Spleen (tissue), 11 donors: ENCODE measurements around the gene SRSF5. TPM values are rescaled to one million over a fixed set of nuclear protein-coding genes. Genes with fewer than 3 reads are reported as not detected.

Experiments
- DNase-seq: peaks from one replicate; pipeline ENCODE4 v3.0.0-alpha.2; 2020
- H3K27ac ChIP-seq, 8 donors: fragments of 200-600 bp; sonication (generic) in 7 of 8; 1 replicate in 4 of 8; 2 replicates in 4 of 8; pipeline versions ENCODE4 v1.5.0 to v1.8.0; 2016 to 2021; ENCODE audit warnings: inconsistent platforms in 4 of 8, mild to moderate bottlenecking in 4 of 8, moderate library complexity in 1 of 8
- H3K27me3 ChIP-seq, 7 donors: fragments of 200-600 bp; sonication (generic) in 6 of 7; replicated peaks in 1 of 7; 1 replicate in 4 of 7; 2 replicates in 3 of 7; pipeline versions ENCODE4 v1.5.0 to v1.8.0; 2016 to 2021; ENCODE audit warnings: inconsistent platforms in 3 of 7, mild to moderate bottlenecking in 1 of 7
- H3K36me3 ChIP-seq, 6 donors: fragments of 200-600 bp; sonication (generic) in 5 of 6; 1 replicate in 4 of 6; 2 replicates in 2 of 6; pipeline versions ENCODE4 v1.5.0 to v1.8.0; 2016 to 2021; ENCODE audit warnings: inconsistent platforms in 2 of 6
- H3K4me1 ChIP-seq, 6 donors: fragments of 200-600 bp; sonication (generic) in 5 of 6; 1 replicate in 3 of 6; 2 replicates in 3 of 6; pipeline versions ENCODE4 v1.5.0 to v1.8.0; 2016 to 2021; ENCODE audit warnings: inconsistent platforms in 3 of 6
- H3K4me3 ChIP-seq, 8 donors: fragments of 200-600 bp; sonication (generic) in 7 of 8; 1 replicate in 4 of 8; 2 replicates in 4 of 8; pipeline versions ENCODE4 v1.5.0 to v1.8.0; 2016 to 2021; ENCODE audit warnings: inconsistent platforms in 4 of 8, mild to moderate bottlenecking in 4 of 8, moderate library complexity in 2 of 8
- H3K9me3 ChIP-seq, 8 donors: fragments of 200-600 bp; sonication (generic) in 7 of 8; 1 replicate in 4 of 8; 2 replicates in 4 of 8; pipeline versions ENCODE4 v1.5.0 to v1.8.0; 2016 to 2021; ENCODE audit warnings: inconsistent platforms in 4 of 8
- CTCF ChIP-seq, 11 experiments: fragments of 200-600 bp in 7 of 11; fragments of 450-650 bp in 4 of 11; sonication (generic) in 4 of 11; IDR thresholded peaks in 8 of 11; conservative IDR thresholded peaks in 3 of 11; 1 replicate in 7 of 11; 2 replicates in 4 of 11; pipeline versions ENCODE4 v1.4.0 to v1.8.0; 2016 to 2021; ENCODE audit warnings: antibody characterized with exemption in 11 of 11, inconsistent platforms in 4 of 11, mild to moderate bottlenecking in 1 of 11
- POLR2A ChIP-seq, 3 donors: fragments of 450-650 bp; IDR thresholded peaks; one replicate each; pipeline ENCODE4 v1.5.1; 2017; ENCODE audit warnings: antibody characterized with exemption in 3 of 3, mild to moderate bottlenecking in 1 of 3
- POLR2AphosphoS5 ChIP-seq, 3 donors: sonication (generic); formaldehyde crosslinking; IDR thresholded peaks; one replicate each; pipeline ENCODE4 v1.5.1; 2017; ENCODE audit warnings: antibody characterized with exemption in 3 of 3
- WGBS, 5 donors: extraction: QIAGEN DNeasy Blood & Tissue Kit in 3 of 5; methylation state at CpG; one replicate each; pipeline versions ENCODE4 v1.1.5 to v1.1.7; 2013 to 2018; 5-methylcytosine and 5-hydroxymethylcytosine counted together
- intact Hi-C: fragments of 100-400 bp; cut with DNase I; formaldehyde crosslinking; loops from one replicate; pipeline ENCODE4 v1.15.0; 2023; ENCODE audit warnings: low total_unique reads
- polyA plus RNA-seq, 3 donors: library from polyadenylated mRNA; stranded (reverse); fragments of 200-250 nt; gene quantifications; one replicate each; pipeline ENCODE4 v1.2.1, GENCODE V29; 2013
- total RNA-seq, 7 donors: library from RNA; depleted of rRNA in 3 of 7; stranded (reverse); fragments of >200 nt in 3 of 7; fragmentation: NEBNext Ultra II Directional in 4 of 7; extraction: Animal tissue kit (Norgen Biotek cat#: 25700) in 4 of 7; gene quantifications; one replicate each; pipeline versions ENCODE4 v1.1.0 to v1.2.1, GENCODE V29; 2016 to 2021
- donor health status: healthy with polysubstance abuse.
- donor health status: DM: no; HTN: no; CAD: no; lungs with moderate emphysema.
- donor health status: DM: no; HTN: no; CAD: no.
- donor health status: Bipolar disorder and iron deficiency.
- donor health status: healthy.
- donor health status: DM: no; HTN: no; CAD: no.
- donor health status: DM: yes; HTN: yes; CAD: no.

SRSF5 gene
- total and polyA plus RNA-seq, 10 donors, result 366 to 612 (median 483) TPM

- intact Hi-C loops, result no loop called here
- TF ChIP-seq POLR2AphosphoS5 (IDR thresholded peaks at IDR 0.05) (no peak), POLR2A (IDR thresholded peaks at IDR 0.05) (no peak), CTCF (IDR thresholded peaks at IDR 0.05 in 8 of 11, conservative IDR thresholded peaks at IDR 0.05 in 3 of 11) (no peak)
- H3K27ac ChIP-seq, result no peak overlapping the region
- H3K36me3 ChIP-seq, result peaks cover 0 to 32% (median 5%) of the 10 kb centered on the region in 6 donors
- DNase-seq, result no peak
- no peaks in the 10 kb centered on the region for H3K27me3 ChIP-seq
- H3K9me3 ChIP-seq, result no peaks in the 10 kb centered on the region
- H3K4me3 ChIP-seq, result no peak overlapping the region
- H3K4me1 ChIP-seq, result no peaks in the 10 kb centered on the region
Measured at GRCh38 chr14:69789118-69789640, 22.2 kb downstream of the SRSF5 start.

DNA sequence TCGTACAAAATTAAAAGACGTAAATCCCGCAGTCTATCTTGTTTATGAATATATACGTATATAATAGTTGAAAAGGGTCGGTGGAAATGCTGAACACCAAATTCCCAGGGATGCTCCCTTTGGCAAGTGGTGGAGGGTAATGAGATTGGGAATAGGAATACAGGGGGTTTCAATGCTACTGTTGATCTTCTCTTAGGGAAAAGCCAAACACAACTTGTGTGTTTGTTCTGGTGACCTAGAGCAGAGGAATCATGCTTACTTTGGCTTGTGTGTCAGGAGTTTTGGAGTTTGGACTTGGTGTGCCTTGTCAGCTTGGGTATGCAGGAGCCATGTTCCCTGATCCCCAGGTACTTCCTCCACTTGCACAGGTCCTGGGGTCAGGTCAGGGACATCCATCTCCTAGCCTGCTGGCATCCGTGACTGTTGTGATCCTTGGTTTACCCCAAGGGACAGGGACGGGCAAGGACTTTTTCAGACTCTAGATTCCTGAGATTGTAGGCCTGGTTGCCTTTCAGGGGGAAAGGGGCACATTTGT, 26.0 kb downstream of the SRSF5 start:
- Histone ChIP-seq H3K36me3 (no peaks in the 10 kb centered on the region), H3K4me3 (no peak overlapping the region), H3K4me1 (no peaks in the 10 kb centered on the region), H3K27me3 (peaks cover 0 to 4% (median 0%) of the 10 kb centered on the region in 7 donors), H3K9me3 (no peaks in the 10 kb centered on the region), H3K27ac (no peak overlapping the region)
- intact Hi-C loops, result no loop called here
- no peak for DNase-seq
- no peak for TF ChIP-seq POLR2A (IDR thresholded peaks at IDR 0.05)
- TF ChIP-seq POLR2AphosphoS5 (IDR thresholded peaks at IDR 0.05), result no peak
- no peak for TF ChIP-seq CTCF (IDR thresholded peaks at IDR 0.05 in 8 of 11, conservative IDR thresholded peaks at IDR 0.05 in 3 of 11)
- WGBS, 5 donors, result 93 to 98% (median 95%) methylated on average over 7 of the region's 7 CpGs

DNA sequence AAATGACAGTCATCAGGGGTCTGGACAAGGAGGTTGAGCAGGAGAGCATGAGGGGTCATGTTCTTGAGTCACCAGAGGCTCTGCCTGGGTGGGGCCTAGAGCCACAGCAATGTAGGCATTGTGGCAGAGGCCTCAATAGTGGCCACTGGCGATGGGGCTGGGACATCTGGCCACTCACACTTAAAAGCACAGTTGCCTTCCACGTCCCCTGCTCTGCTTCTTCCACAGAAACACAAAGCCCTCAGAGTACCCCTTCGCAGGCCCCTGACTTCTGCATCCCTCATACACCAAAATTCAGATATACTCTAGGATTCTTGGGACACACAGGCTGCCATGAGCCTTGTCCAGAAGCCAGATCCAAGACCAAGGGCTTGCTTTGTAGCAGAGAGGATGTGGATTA, 27.8 kb downstream of the SRSF5 start:
- intact Hi-C loops, result no loop called here
- TF ChIP-seq POLR2AphosphoS5 (IDR thresholded peaks at IDR 0.05) (no peak), CTCF (IDR thresholded peaks at IDR 0.05 in 8 of 11, conservative IDR thresholded peaks at IDR 0.05 in 3 of 11) (no peak), POLR2A (IDR thresholded peaks at IDR 0.05) (no peak)
- H3K36me3 ChIP-seq, result no peaks in the 10 kb centered on the region
- H3K4me3 ChIP-seq, result no peak overlapping the region
- WGBS, 5 donors, result 71 to 98% (median 90%) methylated on average over 3 of the region's 3 CpGs
- H3K27me3 ChIP-seq, result peaks cover 0 to 4% (median 0%) of the 10 kb centered on the region in 7 donors
- H3K9me3 ChIP-seq, result no peaks in the 10 kb centered on the region
- no peaks in the 10 kb centered on the region for H3K4me1 ChIP-seq
- DNase-seq, result no peak
- H3K27ac ChIP-seq, result no peak overlapping the region

DNA sequence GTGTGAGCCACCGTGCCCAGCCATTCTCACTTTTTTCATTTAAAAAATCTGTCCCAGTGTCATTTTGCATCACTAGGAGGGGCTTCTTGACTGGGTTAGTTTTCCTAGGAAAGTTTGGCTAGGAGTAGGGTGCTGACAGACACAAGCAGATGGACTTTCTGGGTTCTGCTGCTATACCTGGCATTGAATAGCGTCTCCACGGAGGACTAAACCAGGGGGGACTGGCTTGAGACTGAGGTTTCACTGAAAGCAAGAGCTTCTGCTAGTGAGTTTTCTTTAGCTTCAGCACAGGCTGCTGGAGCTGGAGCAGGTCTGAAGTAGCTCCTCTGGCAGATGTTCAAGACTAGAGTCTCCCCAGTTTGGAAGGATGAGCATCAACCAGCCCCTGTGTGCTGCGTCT, 28.7 kb downstream of the SRSF5 start:
- TF ChIP-seq POLR2AphosphoS5 (IDR thresholded peaks at IDR 0.05) (no peak), POLR2A (IDR thresholded peaks at IDR 0.05) (no peak), CTCF (IDR thresholded peaks at IDR 0.05 in 8 of 11, conservative IDR thresholded peaks at IDR 0.05 in 3 of 11) (no peak)
- intact Hi-C loops, result no loop called here
- H3K27ac ChIP-seq, result no peak overlapping the region
- DNase-seq, result no peak
- H3K4me1 ChIP-seq, result no peaks in the 10 kb centered on the region
- H3K36me3 ChIP-seq, result no peaks in the 10 kb centered on the region
- H3K27me3 ChIP-seq, result peaks cover 0 to 4% (median 0%) of the 10 kb centered on the region in 7 donors
- H3K9me3 ChIP-seq, result no peaks in the 10 kb centered on the region
- WGBS, 5 donors, result 68 to 97% (median 89%) methylated on average over 4 of the region's 4 CpGs
- H3K4me3 ChIP-seq, result no peak overlapping the region
